ENCODE data around the gene MYCBP2.
"Not testable (repeated sequence)": the region's sequence is repeated elsewhere in the genome, so short reads cannot be mapped to it uniquely, and the experiment has no call there.

MYCBP2 gene

DNA sequence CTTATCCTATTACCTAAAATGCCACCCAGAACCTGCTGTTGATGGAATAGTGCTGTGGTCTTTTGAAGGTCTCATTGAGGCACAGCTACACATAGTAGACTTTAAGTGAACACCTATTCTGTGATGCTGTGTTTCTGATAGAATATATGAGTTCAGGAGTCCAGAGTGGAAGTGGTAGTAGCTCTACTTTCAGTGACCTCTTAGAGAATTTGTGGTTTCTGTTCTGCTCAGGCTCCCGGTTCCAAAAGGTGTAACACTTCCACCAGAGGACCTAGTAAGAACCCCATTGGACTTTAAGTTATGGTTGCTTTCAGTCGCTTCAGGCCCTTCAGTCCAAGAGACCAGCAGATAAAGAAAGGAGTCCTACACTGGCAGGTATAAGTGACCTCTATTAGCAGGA, 11.4 kb upstream of the MYCBP2 start:
- DNase-seq: no peak

DNA sequence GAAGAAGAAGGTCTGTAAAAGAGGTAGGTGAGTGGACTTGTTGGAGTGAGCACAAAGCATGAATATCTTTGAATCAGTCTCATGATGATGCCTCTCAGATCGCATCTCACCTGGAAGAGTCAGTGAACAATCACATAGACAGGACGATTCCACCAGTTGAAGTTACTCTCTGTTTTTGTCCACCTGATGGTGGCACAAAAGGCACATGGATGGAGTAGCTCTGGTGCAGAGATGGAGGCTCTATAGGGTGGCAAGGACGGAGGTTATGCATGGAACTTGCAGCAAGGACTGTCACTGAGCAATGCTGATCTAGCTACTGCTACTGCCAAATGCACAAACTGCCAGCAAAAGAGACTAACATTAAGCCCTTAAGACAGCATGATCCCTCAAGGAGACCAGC, 10.3 kb upstream of the MYCBP2 start:
- no peak for DNase-seq

DNA sequence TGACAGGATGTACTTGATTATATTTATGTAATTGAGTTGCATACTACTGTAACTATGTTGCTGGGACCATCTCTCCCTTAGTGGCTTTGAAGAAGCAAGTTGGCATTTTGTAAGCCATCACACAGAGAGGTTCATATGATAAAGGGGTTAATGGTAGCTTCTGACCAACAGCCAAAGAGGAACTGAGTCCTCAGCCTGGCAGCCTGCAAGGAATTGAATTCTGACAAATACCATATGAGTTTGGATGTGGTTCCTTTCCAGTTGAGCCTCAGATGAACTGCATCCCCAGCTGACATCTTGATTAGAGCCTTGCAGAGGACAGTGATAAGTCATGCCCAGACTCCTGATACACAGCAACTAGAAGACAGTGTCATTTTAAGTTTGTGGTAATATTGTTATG, 8.6 kb upstream of the MYCBP2 start:
- DNase-seq: no peak

DNA sequence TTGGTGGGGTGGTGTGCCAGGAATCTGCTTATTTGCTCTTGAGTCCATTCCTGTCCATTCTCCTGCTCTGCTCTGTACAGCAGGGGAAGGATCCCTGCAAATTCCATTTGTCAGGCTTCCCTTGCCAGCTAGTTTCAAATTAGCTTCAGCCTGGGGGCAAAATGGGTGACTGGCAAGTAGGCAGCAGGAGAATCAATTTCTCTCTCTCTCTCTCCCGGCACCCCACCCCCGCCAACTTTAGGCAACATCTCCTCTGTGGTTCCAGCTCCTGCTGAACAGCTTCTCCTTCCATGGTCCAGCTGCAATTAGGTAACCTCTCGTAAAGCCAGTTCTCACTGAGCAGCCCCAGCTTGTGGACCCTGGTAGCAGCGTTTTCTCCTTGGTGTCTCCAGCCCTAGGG, 6.7 kb upstream of the MYCBP2 start:
- DNase-seq: no peak

DNA sequence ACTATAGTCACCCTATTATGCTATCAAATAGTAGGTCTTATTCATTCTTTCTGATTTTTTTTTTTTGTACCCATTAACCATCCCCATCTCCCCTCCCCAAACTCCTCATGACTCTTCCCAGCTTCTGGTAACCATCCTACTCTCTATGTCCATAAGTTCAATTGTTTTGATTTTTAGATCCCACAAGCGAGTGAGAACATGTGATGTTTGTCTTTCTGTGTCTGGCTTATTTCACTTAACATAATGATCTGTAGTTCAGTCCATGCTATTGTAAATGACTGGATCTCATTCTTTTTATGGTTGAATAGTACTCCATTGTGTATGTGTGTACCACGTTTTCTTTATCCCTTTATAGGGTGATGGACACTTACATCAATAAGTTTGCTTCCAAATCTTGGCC, 4.5 kb upstream of the MYCBP2 start:
- DNase-seq: no peak

DNA sequence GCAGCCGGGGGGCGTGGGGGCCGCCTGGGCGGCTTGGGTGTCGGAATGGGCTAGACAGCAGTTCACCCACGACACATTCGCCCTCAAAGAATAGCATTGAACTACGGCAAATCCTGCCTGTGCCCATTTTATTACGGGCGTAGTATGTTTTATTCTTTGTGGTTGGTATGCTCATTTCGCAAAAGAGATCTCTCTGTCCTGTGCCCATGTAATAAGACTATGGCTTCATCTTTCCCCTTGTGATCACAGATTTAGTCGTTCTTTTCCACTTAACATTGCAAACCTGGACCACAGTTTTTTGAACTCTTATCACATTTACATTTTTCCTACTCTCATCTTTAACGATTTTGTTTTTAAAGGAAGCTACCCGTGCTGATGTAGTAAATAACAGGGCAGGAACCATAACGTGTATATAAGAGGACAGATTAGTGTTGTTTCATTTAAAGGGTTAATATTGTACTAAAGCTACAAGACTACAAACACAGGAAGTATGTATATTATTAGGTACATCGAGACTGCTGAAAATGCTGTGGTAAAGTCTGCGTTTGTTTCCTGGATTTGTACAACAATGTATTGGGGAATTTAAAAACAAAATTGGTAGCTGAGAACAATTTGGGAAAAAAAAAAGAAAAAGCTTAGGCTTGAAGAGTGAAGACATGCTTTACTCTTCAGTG, 3.2 kb upstream of the MYCBP2 start:
- no peak for DNase-seq

DNA sequence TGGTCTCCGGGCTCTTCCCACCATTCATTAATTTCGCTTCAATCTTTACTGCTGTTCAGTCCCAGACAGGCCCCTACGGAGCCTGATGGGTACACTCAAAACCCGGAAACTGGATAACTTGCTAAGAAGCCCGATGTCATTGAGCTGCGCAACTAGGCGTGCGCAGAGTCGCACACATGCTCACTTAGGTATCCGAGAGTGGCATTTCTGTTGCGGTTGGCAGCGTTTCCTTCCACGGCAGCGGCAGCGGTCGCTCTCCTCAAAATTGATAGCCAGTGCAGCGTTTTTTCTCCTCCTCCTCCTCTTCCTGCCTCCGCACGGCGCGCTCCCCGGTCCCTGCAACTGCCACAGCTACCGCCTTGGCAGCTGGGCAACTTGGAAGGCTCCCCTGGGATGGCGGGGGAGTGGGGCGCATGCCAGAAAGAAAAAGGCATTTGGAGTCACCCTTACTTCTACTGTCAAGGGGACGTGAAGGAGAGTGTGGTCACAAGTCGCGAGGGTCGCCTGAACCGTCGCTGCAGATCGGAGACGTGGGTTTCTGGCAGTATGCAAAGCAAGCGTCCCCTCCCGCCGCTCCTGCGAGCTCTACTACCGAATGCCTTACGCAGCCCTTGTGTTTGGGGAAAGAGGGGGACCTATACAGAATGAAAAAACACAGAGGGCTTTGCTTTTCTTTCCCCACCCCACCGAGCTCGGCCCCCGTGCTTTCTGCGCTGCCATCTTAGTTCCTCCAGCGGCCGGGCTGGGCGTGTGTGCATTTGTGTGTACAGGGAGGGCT, 2.4 kb upstream of the MYCBP2 start:
- peak; percentile 91 for DNase-seq

DNA sequence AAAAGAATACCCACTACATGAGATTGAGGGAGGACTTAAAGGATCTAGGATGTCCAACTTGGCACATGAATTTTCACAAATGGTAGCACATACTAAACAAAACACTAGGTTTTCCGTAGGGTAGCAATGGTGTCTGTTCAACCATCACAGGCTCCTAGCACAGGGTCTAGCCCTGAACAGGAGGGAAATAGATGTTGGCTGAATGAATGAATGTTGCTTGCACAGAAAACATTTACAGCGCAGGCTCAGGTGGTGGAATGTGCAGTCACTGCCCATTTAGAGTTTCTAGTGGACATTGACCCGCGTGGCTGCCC, 1.9 kb upstream of the MYCBP2 start:
- no peak for DNase-seq

DNA sequence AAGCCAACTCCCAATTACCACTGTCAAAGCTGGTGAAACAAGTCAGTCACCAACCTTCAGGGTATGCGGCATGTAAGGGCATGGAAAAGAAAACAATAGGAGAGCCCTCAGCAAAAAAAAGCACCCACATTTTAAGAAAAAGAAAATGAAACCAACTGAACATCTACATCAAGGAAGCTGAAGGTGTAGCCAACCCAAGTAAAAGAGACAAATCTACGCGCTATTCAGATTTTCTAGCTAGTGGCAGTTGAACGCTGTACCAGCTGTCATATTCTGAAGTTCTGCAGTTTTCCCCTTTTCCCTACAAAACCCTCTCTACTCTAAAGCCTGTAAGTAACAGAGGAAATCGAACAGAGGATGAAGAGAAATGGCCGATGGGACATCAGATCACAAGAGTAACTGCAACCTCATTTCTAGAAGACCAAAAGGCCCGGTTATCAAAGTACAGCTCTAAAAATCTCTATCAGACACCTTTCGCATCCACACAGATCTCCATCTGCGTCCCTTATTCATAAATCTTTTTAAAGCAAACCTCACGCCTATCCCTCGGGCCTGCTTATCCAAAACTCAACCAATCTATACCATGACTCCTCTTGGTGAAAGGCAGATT, 1.4 kb downstream of the MYCBP2 start:
- no peak for DNase-seq

DNA sequence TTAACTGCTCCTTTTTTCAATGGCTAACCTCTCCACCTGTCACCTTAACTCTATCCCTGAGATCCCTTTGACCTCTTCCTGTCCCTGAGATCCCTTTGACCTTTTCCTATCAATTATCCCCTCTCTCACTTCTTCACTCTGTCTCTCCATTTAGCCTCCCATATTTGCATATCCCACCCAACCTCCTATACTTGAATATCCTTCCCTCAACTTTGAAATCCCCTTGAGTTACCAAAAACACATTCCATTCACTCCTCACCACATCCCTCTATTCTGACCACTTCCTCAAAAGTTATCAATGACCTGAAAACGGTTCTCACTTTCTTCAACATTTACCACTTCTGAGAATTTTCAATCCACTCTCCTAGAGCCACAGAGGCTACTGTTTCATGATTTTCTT, 3.0 kb downstream of the MYCBP2 start:
- no peak for DNase-seq

DNA sequence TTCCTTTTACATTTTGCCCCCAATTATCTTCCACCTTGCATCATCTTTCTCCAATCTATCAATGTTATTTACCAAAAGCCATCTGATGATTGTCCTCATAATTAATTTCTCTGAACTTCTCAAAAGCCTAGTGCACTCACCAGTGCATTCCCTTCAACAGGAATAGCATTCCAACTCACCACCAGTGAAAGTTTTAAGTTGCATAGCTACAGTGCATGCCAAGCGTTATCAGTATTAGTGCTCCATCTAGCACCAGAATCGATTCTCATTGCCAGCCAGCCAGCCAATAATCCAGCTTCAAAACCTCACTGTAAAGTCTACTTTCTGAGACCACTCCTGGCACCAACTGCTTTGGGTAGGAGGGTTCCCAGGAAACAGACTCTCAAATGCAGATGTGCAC, 7.4 kb downstream of the MYCBP2 start:
- DNase-seq: no peak

DNA sequence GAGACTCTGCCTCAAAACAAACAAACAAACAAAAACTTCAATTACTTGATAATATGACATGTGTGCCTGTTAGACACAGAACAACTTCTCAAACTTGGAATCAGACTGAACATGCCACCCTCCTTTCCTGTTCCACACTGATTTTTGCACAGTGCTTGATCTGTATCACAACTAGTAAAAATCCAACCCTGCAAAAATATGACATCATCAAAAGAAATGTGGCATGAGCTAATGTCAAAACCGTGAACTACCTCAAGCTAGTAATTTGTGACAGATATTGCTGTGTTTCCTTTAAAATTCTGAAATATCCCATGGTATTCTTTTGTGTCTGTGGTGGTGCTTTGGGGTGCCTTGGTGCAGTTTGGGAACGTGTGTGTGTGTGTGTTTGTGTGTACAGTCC, 8.2 kb downstream of the MYCBP2 start:
- DNase-seq: no peak

DNA sequence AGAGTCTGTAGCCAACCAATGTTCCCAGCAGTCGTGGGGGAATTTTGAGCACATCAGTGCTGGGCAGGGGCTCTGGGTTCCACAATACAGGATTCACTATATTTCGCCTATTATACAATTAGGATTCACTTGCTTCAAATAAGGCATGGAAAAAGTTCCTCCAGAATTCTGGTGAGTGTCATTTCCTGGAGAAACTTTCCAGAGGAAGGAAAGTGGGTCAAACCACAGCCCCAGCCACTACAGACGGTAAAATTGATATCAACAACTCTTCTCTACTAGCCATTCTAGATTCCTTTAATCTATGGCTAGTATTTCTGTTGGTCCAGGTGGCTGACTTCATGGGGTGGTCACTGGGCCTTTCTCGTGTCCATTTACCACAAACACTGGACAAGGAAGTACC, 10.5 kb downstream of the MYCBP2 start:
- no peak for DNase-seq

DNA sequence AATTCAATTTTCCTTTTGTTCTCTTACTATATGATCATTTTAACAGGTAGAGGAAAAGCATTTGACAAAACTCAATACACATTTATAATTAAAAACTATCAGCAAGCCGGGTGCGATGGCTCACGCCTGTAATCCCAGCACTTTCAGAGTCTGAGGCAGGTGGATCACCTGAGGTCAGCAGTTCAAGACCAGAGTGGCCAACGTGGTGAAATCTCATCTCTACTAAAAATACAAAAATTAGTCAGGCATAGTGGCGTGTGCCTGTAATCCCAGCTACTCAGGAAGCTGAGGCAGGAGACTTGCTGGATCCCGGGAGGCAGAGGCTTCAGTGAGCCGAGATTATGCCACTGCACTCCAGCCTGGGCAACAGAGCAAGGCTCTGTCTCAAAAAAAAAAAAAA, 11.4 kb downstream of the MYCBP2 start:
- not testable (repeated sequence) for DNase-seq

DNA sequence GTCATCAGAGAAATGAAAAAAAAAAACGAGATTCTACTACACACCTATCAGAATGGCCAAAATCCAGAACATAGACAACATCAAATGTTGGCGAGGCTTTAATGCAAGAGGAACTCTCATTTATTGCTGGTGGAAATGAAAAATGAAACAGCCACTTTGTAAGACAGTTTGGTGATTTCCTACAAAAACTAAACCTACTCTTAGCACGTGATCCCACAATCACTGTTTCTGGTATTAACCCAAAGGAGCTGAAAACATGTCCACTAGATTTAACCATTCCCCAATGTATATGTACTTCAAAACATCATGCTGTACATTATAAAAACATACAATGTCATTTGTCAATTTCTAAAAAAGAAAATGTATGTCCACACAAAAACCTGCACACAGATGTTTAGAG, 13.0 kb downstream of the MYCBP2 start:
- no peak for DNase-seq

DNA sequence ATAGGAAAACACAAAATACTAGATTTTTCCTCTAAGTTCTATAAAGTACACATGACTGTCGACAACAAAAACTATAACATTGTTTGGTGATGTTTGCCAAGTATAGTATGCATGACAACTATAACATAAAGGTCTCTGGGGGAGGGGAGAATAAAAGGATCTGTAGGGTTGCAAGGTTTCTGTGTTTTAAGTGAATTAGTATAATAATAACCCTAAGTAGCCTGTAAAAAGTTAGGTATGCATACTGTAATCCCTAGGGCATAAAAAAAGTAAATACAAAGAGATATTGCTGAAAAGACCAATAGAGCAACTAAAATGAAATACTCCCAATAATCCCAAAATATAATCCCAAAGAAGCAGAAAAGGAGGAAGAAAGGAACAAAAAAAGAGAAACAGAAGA, 14.6 kb downstream of the MYCBP2 start:
- DNase-seq: no peak

DNA sequence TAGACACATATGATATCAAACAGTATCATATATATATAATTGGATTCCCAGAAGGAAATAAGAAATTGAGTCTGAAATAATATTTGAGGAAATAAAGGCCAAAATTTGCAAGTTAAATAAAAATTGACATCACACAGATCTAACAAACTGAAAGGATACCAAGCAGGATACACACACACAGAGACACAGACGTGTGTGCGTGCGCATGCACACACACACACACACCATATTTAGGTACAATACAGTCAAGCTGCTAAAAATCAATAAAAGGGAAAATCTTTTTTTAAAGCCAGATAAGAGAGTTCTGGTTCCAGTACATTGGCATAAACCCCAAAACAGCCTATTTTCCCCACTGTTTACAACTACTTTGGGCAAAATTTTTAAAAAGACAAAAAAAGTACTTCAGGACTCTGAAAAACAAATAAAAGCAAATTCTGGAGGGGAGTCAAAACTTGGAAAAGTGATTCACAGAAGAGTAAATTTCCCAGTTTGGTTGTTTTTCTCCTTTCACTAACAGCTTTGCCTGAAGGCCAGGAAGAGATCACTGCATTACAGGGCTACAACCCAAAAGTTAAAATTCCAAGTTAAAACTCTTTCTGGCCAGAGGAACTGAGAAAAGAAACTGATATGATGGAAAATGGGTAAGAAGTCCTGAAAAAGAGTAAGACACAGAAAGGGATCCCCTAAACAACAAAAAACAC, 16.2 kb downstream of the MYCBP2 start:
- DNase-seq: no peak

DNA sequence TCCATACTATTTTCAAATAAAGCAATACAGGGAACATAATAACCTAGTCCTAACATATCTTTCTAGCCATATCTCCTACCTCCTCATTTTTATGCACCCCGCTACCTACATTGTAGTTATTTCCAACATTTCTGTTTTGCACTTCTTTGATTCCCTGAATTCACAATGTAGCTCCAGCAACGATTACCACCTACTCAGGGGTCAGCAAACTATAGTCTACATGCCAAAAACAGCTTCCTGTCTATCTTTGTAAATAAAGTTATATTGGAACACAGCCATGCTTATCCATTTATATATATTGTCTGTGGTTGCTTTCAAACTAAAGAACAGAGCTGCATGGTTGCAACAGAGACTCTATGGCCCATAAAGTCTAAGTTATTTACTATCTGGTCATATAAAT, 16.7 kb downstream of the MYCBP2 start:
- no peak for DNase-seq

DNA sequence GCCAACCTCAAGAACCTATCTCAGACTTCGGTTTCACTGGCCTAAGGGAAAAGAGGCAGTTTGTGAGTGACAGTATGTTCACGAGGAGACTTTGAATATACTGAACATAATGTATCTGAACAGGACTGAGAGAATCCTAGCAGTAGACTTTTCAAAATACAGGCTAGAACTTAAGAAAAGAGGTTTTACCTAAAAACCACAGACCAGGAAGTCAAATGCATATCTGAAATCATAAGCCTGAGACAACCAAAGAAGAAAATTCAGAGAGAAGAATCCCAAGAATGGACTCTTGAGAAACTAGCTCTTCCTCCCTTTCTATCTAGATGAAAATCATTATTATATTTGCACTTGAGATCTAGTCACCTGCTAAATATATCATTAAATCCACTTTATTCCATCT, 17.6 kb downstream of the MYCBP2 start:
- no peak for DNase-seq

DNA sequence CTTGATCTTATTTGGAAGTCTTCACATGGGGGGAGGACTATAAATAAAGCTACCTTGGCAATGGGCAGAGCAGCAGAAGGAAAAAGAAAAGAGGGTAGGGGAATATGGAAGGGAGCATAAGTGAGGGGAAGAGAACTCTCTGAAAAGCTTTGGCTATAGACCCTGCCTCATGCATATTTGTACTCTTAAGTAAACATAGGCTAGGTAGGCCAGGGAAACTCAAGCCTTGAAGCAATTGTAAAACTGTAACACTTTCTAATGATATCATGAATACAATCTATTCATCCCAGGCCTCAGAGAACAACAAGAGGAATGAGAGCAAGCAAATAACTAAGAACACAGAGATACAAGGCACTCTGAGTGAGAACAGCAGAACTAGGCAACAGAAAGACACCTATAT, 20.4 kb downstream of the MYCBP2 start:
- no peak for DNase-seq

DNA sequence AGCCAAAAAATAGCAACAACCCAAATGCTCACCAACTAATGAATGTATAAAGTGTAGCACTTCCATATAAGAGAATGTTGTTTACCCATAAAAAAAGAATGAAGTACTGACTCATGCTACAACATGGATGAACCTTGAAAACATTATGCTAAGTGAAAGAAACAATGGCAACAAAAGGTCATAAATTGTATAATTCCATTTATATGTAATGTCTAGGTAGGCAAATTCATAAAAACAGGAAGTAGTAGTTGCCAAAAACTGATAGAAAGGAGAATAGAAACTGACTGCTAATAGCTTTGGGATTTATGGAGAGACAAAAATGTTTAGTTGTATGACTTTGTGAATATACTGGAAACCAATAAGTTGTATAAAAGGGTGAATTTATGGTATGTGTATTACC, 21.6 kb downstream of the MYCBP2 start:
- no peak for DNase-seq

DNA sequence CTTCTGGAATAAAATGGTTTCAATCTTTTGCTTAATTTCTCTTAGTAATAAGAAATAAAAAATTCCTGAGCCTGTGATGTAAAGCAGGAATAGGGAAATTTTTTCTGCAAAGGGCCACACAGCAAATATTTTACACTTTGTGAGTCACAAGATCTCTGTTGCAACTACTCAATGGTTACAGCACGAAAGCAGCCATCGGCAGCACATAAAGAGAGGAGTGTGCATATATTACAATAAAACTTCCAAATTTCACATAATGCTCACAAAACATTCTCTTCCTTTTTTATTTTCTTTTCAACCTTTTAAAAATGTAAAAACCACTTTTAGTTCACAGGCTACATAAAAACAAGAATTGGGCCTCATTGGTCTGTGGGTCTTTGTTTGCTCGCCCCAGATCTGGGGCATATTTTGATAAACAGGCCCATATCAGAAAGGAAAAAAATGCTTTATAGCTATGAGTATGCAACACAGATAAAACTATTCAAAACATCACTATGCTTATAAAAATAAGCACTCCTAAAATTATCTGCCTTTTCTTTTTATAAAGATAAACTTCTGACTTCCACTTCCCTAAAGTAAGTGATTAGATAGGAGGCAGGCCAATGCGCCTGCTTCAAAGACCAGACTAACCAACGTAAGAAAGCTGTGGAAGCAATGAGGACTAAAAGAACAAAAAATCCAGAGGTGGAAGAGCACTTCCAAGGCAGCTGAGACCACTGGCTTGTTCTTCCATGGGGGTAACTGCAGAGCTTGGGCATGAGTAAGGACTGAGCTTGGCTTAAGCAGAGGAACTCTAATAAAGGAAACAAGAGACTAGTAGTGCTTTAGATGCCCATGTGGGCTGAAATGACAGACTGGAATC, 26.5 kb downstream of the MYCBP2 start:
- no peak for DNase-seq

DNA sequence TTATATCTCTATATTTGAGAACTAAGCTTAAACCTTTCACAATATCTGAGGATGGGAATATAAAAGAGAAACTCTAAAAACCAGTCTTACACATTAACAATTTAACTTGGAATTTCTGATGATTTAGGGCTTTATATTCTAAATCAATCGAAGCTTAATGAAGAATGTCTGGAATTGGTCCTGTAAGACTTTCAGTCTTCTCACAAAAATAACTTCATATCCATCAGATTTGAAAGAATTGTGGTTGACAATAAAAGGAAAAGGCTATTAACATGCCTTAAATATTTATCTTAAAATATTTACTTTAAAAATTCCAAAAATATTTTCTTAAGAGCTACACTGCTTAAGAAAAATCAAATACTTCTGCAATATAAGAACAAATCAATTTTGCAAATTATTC, 27.3 kb downstream of the MYCBP2 start:
- DNase-seq: no peak

Data from right hindlimb (tissue), 1 donor.